Ishikawa (cell line): ENCODE data around the gene ESYT2.

Experiments used
- CEBPB ChIP-seq: IDR thresholded peaks from 2 replicates; pipeline ENCODE4 v1.6.1; 2012
- EGR1 ChIP-seq: IDR thresholded peaks from 2 replicates; pipeline ENCODE4 v1.6.1; 2012
- EP300 ChIP-seq: IDR thresholded peaks from 2 replicates; pipeline ENCODE4 v1.6.1; 2012; ENCODE audit warnings: borderline replicate concordance
- NFIC ChIP-seq: IDR thresholded peaks from 2 replicates; pipeline ENCODE4 v1.6.1; 2012
- RAD21 ChIP-seq: IDR thresholded peaks from 2 replicates; pipeline ENCODE4 v1.6.1; 2012; ENCODE audit warnings: low read depth
- TAF1 ChIP-seq: IDR thresholded peaks from 2 replicates; pipeline ENCODE4 v1.6.1; 2012; ENCODE audit warnings: low read depth, mild to moderate bottlenecking
- USF1 ChIP-seq: IDR thresholded peaks from 2 replicates; pipeline ENCODE4 v1.6.1; 2012
- YY1 ChIP-seq: IDR thresholded peaks from 2 replicates; pipeline ENCODE4 v1.6.1; 2012; ENCODE audit warnings: low read depth
- TF ChIP-seq, protein P1 (sequence below): IDR thresholded peaks from 2 replicates; pipeline ENCODE4 v1.6.1; 2012; ENCODE audit warnings: low read depth, mild to moderate bottlenecking
- TF ChIP-seq, protein P2 (sequence below): IDR thresholded peaks from 2 replicates; pipeline ENCODE4 v1.6.1; 2012

DNA sequence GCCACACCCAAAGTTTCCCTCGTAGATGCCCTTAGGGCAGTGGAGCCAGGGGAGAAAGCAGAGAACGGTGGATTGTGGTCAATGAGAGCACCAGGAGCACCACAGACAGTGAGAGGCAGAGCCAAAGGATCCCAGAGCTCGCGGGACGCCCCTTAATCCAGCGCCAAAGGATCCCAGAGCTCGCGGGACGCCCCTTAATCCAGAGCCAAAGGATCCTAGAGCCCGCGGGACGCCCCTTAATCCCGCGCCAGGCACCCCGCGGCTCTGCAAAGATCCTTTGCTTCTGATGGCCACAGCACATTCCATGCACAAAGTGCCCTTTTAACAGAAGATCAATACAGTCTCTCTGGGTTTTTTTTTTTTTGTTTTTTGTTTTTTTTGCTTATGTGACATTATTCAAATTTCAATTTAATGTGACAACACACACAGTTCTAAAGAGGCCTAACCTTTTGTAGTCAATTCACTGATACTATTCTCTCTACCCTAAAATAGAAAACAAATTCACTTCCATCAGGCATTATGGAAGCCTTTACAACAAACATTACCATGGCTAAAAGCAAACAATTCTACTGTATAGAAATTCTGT, 71.8 kb downstream of the ESYT2 start:
- TF ChIP-seq, protein P1, sequence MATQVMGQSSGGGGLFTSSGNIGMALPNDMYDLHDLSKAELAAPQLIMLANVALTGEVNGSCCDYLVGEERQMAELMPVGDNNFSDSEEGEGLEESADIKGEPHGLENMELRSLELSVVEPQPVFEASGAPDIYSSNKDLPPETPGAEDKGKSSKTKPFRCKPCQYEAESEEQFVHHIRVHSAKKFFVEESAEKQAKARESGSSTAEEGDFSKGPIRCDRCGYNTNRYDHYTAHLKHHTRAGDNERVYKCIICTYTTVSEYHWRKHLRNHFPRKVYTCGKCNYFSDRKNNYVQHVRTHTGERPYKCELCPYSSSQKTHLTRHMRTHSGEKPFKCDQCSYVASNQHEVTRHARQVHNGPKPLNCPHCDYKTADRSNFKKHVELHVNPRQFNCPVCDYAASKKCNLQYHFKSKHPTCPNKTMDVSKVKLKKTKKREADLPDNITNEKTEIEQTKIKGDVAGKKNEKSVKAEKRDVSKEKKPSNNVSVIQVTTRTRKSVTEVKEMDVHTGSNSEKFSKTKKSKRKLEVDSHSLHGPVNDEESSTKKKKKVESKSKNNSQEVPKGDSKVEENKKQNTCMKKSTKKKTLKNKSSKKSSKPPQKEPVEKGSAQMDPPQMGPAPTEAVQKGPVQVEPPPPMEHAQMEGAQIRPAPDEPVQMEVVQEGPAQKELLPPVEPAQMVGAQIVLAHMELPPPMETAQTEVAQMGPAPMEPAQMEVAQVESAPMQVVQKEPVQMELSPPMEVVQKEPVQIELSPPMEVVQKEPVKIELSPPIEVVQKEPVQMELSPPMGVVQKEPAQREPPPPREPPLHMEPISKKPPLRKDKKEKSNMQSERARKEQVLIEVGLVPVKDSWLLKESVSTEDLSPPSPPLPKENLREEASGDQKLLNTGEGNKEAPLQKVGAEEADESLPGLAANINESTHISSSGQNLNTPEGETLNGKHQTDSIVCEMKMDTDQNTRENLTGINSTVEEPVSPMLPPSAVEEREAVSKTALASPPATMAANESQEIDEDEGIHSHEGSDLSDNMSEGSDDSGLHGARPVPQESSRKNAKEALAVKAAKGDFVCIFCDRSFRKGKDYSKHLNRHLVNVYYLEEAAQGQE: no peak
- TF ChIP-seq YY1 (no peak), USF1 (no peak), CEBPB (no peak), EP300 (no peak), NFIC (no peak), RAD21 (no peak), TAF1 (no peak), EGR1 (no peak)
- TF ChIP-seq, protein P2, sequence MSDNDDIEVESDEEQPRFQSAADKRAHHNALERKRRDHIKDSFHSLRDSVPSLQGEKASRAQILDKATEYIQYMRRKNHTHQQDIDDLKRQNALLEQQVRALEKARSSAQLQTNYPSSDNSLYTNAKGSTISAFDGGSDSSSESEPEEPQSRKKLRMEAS: no peak
